Smooth muscle cell (in vitro differentiated cells): Measurements from ENCODE around the gene SPATA21. TPM values are rescaled to one million over a fixed set of nuclear protein-coding genes. Genes with fewer than 3 reads are reported as not detected.
"Not testable (repeated sequence)": the region's sequence is repeated elsewhere in the genome, so short reads cannot be mapped to it uniquely, and the experiment has no call there.

ENCODE experiments used
- DNase-seq: peaks from one replicate; lab custom pipeline; 2025; ENCODE audit not compliant: unreplicated experiment; lab: John Stamatoyannopoulos, UW
- H2AFZ ChIP-seq: fragments of 200-600 bp; sonication (generic); 2 replicates; pipeline ENCODE4 v1.6.0; 2016; ENCODE audit warnings: antibody characterized with exemption, low read depth, mild to moderate bottlenecking
- H3F3A ChIP-seq: fragments of 200-600 bp; sonication (generic); 2 replicates; pipeline ENCODE4 v1.6.0; 2017; ENCODE audit warnings: antibody characterized with exemption, low read depth
- H3K27ac ChIP-seq: fragments of 200-600 bp; sonication (generic); 2 replicates; pipeline ENCODE4 v1.5.1; 2016; ENCODE audit warnings: low read depth, mild to moderate bottlenecking
- H3K27me3 ChIP-seq: fragments of 200-600 bp; sonication (generic); 2 replicates; pipeline ENCODE4 v1.6.1; 2016; ENCODE audit warnings: low read depth, mild to moderate bottlenecking
- H3K36me3 ChIP-seq: fragments of 200-600 bp; sonication (generic); 2 replicates; pipeline ENCODE4 v1.5.1; 2016; ENCODE audit warnings: low read depth
- H3K4me1 ChIP-seq: fragments of 200-600 bp; sonication (generic); 2 replicates; pipeline ENCODE4 v1.5.1; 2016; ENCODE audit warnings: low read depth
- H3K4me2 ChIP-seq: fragments of 200-600 bp; sonication (generic); 2 replicates; pipeline ENCODE4 v1.6.0; 2016; ENCODE audit warnings: mild to moderate bottlenecking
- H3K4me3 ChIP-seq: fragments of 200-600 bp; sonication (generic); 2 replicates; pipeline ENCODE4 v1.5.1; 2016; ENCODE audit warnings: mild to moderate bottlenecking
- H3K79me2 ChIP-seq: fragments of 200-600 bp; sonication (generic); 2 replicates; pipeline ENCODE4 v1.6.0; 2016; ENCODE audit warnings: low read depth, mild to moderate bottlenecking
- H3K9ac ChIP-seq: fragments of 200-600 bp; sonication (generic); 2 replicates; pipeline ENCODE4 v1.6.0; 2016; ENCODE audit warnings: low read depth
- H3K9me3 ChIP-seq: fragments of 200-600 bp; sonication (generic); replicated peaks from 2 replicates; pipeline ENCODE4 v1.5.1; 2016; ENCODE audit warnings: low read depth
- H4K20me1 ChIP-seq: fragments of 200-600 bp; sonication (generic); 2 replicates; pipeline ENCODE4 v1.6.0; 2016; ENCODE audit warnings: low read depth
- WGBS: methylation state at CpG from one replicate; pipeline ENCODE4 v1.1.7; 2016; ENCODE audit warnings: low lambda C conversion rate; 5-methylcytosine and 5-hydroxymethylcytosine counted together
- polyA plus RNA-seq: library from polyadenylated mRNA; unstranded; fragments of >200 nt; fragmentation: Nextera tagmentation; extraction: Ambion mirVana; gene quantifications from 2 replicates; pipeline ENCODE4 v1.2.1, GENCODE V29; 2016
- total RNA-seq: library from RNA; depleted of rRNA; stranded (reverse); fragments of >200 nt; gene quantifications from 2 replicates; pipeline ENCODE4 v1.2.3, GENCODE V29; 2014
- TF ChIP-seq, protein P1 (sequence below): fragments of 200-600 bp; sonication (generic); IDR thresholded peaks from 2 replicates; pipeline ENCODE4 v1.5.1; 2017; ENCODE audit warnings: borderline replicate concordance, mild to moderate bottlenecking, antibody characterized with exemption; ENCODE audit not compliant: insufficient read depth, poor library complexity, severe bottlenecking

SPATA21 gene
- total and polyA plus RNA-seq, 2 experiments from 2014 or later = not detected

GRCh38 chr1:16461681-16462080, 24.5 kb upstream of the SPATA21 start:
- TF ChIP-seq, protein P1, sequence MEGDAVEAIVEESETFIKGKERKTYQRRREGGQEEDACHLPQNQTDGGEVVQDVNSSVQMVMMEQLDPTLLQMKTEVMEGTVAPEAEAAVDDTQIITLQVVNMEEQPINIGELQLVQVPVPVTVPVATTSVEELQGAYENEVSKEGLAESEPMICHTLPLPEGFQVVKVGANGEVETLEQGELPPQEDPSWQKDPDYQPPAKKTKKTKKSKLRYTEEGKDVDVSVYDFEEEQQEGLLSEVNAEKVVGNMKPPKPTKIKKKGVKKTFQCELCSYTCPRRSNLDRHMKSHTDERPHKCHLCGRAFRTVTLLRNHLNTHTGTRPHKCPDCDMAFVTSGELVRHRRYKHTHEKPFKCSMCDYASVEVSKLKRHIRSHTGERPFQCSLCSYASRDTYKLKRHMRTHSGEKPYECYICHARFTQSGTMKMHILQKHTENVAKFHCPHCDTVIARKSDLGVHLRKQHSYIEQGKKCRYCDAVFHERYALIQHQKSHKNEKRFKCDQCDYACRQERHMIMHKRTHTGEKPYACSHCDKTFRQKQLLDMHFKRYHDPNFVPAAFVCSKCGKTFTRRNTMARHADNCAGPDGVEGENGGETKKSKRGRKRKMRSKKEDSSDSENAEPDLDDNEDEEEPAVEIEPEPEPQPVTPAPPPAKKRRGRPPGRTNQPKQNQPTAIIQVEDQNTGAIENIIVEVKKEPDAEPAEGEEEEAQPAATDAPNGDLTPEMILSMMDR = no peak
- H3F3A ChIP-seq = peaks cover 2% of the 10 kb centered on the region
- H4K20me1 ChIP-seq = peaks cover 2% of the 10 kb centered on the region

DNA sequence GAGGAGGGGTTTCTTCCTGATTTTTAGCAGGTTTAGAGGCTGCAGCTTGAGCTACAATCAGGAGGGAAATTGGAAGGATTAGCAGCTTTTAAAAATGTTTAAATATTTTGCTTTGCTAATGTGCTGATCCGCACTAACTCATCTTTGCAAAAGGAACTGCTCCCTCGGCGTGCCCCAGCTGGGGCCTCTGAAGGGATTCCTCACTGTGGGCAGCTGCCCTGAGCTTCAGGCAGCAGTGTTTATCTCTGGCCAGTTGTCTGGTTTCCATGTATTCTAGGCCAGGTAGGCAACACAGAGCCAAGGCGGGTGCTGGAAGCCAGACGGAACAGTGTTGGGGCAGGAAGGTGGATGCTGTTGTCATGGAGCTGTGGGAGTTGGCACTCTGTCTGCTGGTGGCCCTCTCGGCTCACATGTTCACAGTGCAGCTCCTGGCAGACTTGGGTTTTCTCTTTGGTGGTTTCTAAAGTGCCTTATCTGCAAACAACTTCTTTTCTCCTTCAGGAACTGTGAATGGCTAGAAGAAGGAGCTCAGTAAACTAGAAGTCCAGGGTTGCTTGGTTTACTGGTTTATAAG, 22.2 kb upstream of the SPATA21 start:
- Histone ChIP-seq H3K36me3 (peaks cover 5% of the 10 kb centered on the region), H3K4me3 (no peak overlapping the region), H2AFZ (no peak overlapping the region), H3F3A (peaks cover 5% of the 10 kb centered on the region), H4K20me1 (peaks cover 21% of the 10 kb centered on the region), H3K27me3 (no peaks in the 10 kb centered on the region), H3K9me3 (no peaks in the 10 kb centered on the region), H3K79me2 (peaks cover 2% of the 10 kb centered on the region), H3K9ac (no peak overlapping the region), H3K4me1 (no peaks in the 10 kb centered on the region), H3K27ac (no peak overlapping the region), H3K4me2 (no peak overlapping the region)
- TF ChIP-seq, protein P1 = no peak
- DNase-seq = no peak
- WGBS = 94% methylated on average over 6 of the region's 6 CpGs

More at GRCh38 chr1:16461681-16462080, 24.5 kb upstream of the SPATA21 start:
- 92% methylated on average over 3 of the region's 3 CpGs for WGBS
- Histone ChIP-seq H3K9ac (no peak overlapping the region), H3K27me3 (no peaks in the 10 kb centered on the region), H3K27ac (no peak overlapping the region), H3K9me3 (no peaks in the 10 kb centered on the region), H3K79me2 (no peaks in the 10 kb centered on the region), H3K4me3 (no peak overlapping the region), H3K4me2 (no peak overlapping the region), H3K4me1 (no peaks in the 10 kb centered on the region), H2AFZ (no peak overlapping the region), H3K36me3 (peaks cover 5% of the 10 kb centered on the region)
- no peak for DNase-seq

GRCh38 chr1:16458831-16459230, 21.6 kb upstream of the SPATA21 start:
- no peak overlapping the region for H3K4me2 ChIP-seq
- no peaks in the 10 kb centered on the region for H3K27me3 ChIP-seq
- H4K20me1 ChIP-seq = peaks cover 26% of the 10 kb centered on the region
- H3K36me3 ChIP-seq = peaks cover 5% of the 10 kb centered on the region
- peaks cover 5% of the 10 kb centered on the region for H3F3A ChIP-seq
- H2AFZ ChIP-seq = no peak overlapping the region
- TF ChIP-seq, protein P1 = no peak
- no peak overlapping the region for H3K27ac ChIP-seq
- no peaks in the 10 kb centered on the region for H3K4me1 ChIP-seq
- H3K79me2 ChIP-seq = peaks cover 4% of the 10 kb centered on the region
- 97% methylated on average over 6 of the region's 6 CpGs for WGBS
- H3K9me3 ChIP-seq = no peaks in the 10 kb centered on the region
- no peak overlapping the region for H3K4me3 ChIP-seq
- DNase-seq = no peak
- H3K9ac ChIP-seq = no peak overlapping the region

DNA sequence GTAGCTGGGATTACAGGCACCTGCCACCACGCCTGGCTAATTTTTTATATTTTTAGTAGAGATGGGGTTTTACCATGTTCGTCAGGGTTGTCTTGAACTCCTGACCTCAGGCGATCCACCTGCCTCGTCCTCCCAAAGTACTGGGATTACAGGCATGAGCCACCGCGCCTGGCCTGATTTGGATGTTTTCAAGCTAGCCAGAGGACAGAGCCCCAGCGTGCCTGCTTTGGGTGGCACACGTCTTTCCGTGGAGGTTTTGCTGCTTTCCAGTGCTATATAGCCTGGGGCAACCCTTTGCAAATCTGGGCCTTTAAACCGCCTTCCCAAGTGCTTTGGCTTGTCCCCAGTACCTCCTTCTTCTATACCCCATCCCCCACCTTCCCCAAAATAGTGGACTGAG, 18.9 kb upstream of the SPATA21 start:
- H4K20me1 ChIP-seq = peaks cover 34% of the 10 kb centered on the region
- H3F3A ChIP-seq, H3K27ac ChIP-seq, H3K9ac ChIP-seq, H3K79me2 ChIP-seq, H3K9me3 ChIP-seq, DNase-seq, H3K4me3 ChIP-seq, H2AFZ ChIP-seq, H3K4me2 ChIP-seq, H3K4me1 ChIP-seq, H3K27me3 ChIP-seq, H3K36me3 ChIP-seq: not testable (repeated sequence)
- WGBS = 92% methylated on average over 10 of the region's 10 CpGs

DNA sequence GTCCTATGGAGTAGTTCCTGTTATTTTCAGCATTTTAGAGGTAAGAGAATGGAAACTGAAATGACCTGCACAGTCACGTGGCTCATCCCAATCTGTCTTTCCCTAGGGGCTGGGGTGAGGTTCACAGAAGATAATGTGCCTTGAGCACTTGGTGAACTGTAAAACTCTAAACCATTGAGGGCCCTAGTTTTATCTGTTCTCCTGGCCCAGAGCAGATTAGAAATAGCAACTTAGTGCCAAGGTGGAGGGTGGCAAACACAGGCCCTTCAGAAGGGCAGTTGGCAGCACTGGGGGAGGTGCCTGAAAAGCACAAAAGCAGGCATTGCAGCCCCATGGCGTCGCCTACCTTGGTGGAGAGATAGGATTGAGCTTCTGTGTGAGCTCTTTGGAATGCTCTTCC, 17.7 kb upstream of the SPATA21 start:
- 96% methylated on average over 3 of the region's 3 CpGs for WGBS
- not testable (repeated sequence) for H3K4me1 ChIP-seq, H3K27me3 ChIP-seq, DNase-seq, H3K9me3 ChIP-seq, H3K4me3 ChIP-seq, H3K27ac ChIP-seq, H3K79me2 ChIP-seq, H3F3A ChIP-seq, H2AFZ ChIP-seq, H3K9ac ChIP-seq, H3K4me2 ChIP-seq, H3K36me3 ChIP-seq
- peaks cover 47% of the 10 kb centered on the region for H4K20me1 ChIP-seq
